ENCODE data around the gene DEFB125. TPM values are rescaled to one million over a fixed set of nuclear protein-coding genes. Genes with fewer than 3 reads are reported as not detected.
A peak's percentile ranks its signal among the peaks of the same experiment; 100 is the strongest.

DEFB125 gene
- total RNA-seq, 1 donor from 2014 or later: not detected

GRCh38 chr20:64026-64603 is 23.4 kb upstream of the DEFB125 start:
- H3K36me3 ChIP-seq: no peaks in the 10 kb centered on the region
- TF ChIP-seq CTCF (IDR thresholded peaks at IDR 0.05): no peak
- no peak overlapping the region for H3K4me3 ChIP-seq
- H3K27ac ChIP-seq: no peak overlapping the region
- no peaks in the 10 kb centered on the region for H3K9me3 ChIP-seq
- DNase-seq (no peak), ATAC-seq (peak; percentile 27)
- peaks cover 15% of the 10 kb centered on the region for H3K27me3 ChIP-seq
- H3K4me1 ChIP-seq: no peaks in the 10 kb centered on the region
- intact Hi-C loops (cut with DNase I): no loop called here

GRCh38 chr20:64766-65322 is 22.6 kb upstream of the DEFB125 start:
- H3K9me3 ChIP-seq: no peaks in the 10 kb centered on the region
- peak; percentile 50 for ATAC-seq
- H3K4me3 ChIP-seq: no peak overlapping the region
- peaks cover 18% of the 10 kb centered on the region for H3K27me3 ChIP-seq
- intact Hi-C loops (cut with DNase I): no loop called here
- no peak for DNase-seq
- H3K27ac ChIP-seq: no peak overlapping the region
- no peaks in the 10 kb centered on the region for H3K36me3 ChIP-seq
- no peaks in the 10 kb centered on the region for H3K4me1 ChIP-seq
- TF ChIP-seq CTCF (IDR thresholded peaks at IDR 0.05): no peak

DNA sequence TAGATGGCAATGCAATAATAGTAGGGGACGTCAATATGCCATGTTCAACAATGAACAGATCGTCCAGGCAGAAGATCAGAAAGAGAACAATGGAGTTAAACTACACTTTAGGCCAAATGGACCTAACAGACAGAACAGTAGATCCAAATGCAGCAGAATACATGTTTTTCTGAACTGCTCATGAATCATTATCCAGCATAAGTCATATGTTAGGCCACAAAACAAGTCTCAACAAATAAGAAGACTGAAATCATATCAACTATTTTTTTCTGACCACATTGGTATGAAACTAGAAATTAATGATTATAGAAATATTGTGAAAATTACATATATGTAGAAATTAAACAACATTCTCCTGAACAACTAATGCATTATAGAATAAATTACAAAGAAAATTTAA is 10.2 kb upstream of the DEFB125 start:
- TF ChIP-seq CTCF (IDR thresholded peaks at IDR 0.05): no peak
- intact Hi-C loops (cut with DNase I): no loop called here
- Histone ChIP-seq H3K4me1 (no peaks in the 10 kb centered on the region), H3K27ac (no peak overlapping the region), H3K27me3 (peaks cover 9% of the 10 kb centered on the region), H3K9me3 (peaks cover 6% of the 10 kb centered on the region), H3K4me3 (no peak overlapping the region), H3K36me3 (no peaks in the 10 kb centered on the region)
- DNase-seq: no peak
- ATAC-seq: no peak

- peaks cover 9% of the 10 kb centered on the region for H3K27me3 ChIP-seq
- no peak for DNase-seq
- H3K9me3 ChIP-seq: peaks cover 6% of the 10 kb centered on the region
- H3K4me3 ChIP-seq: no peak overlapping the region
- H3K36me3 ChIP-seq: no peaks in the 10 kb centered on the region
- TF ChIP-seq CTCF (IDR thresholded peaks at IDR 0.05): no peak
- no peak for ATAC-seq
- H3K4me1 ChIP-seq: no peaks in the 10 kb centered on the region
- intact Hi-C loops (cut with DNase I): no loop called here
- H3K27ac ChIP-seq: no peak overlapping the region
These were observed 9.1 kb upstream of the DEFB125 start for GRCh38 chr20:78338-78737.

DNA sequence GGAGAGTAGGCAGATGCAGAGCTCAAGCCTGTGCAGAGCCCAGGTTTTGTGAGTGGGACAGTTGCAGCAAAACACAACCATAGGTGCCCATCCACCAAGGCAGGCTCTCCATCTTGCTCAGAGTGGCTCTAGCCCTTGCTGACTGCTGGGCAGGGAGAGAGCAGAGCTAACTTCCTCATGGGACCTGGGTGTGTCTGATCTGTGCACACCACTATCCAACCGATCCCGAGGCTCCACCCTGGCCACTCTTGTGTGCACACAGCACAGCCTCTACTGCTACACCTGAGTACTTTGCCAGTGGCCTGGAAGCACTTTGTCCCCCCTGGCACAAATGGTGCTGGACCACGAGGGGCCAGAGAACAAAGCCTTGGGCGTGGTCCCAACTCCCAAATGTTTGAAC is 7.9 kb upstream of the DEFB125 start:
- ATAC-seq (no peak), DNase-seq (no peak)
- H3K27ac ChIP-seq: no peak overlapping the region
- no peaks in the 10 kb centered on the region for H3K4me1 ChIP-seq
- intact Hi-C loops (cut with DNase I): no loop called here
- TF ChIP-seq CTCF (IDR thresholded peaks at IDR 0.05): no peak
- H3K4me3 ChIP-seq: no peak overlapping the region
- H3K9me3 ChIP-seq: peaks cover 6% of the 10 kb centered on the region
- no peaks in the 10 kb centered on the region for H3K36me3 ChIP-seq
- peaks cover 9% of the 10 kb centered on the region for H3K27me3 ChIP-seq

- peak; percentile 82 for ATAC-seq
- H3K4me1 ChIP-seq: no peaks in the 10 kb centered on the region
These were observed 3.2 kb downstream of the DEFB125 start for GRCh38 chr20:90651-91050.

More at GRCh38 chr20:90651-91050, 3.2 kb downstream of the DEFB125 start:
- intact Hi-C loops (cut with DNase I): no loop called here
- H3K9me3 ChIP-seq: peaks cover 7% of the 10 kb centered on the region
- H3K27me3 ChIP-seq: peaks cover 9% of the 10 kb centered on the region
- no peaks in the 10 kb centered on the region for H3K36me3 ChIP-seq
- no peak overlapping the region for H3K27ac ChIP-seq
- H3K4me3 ChIP-seq: no peak overlapping the region
- TF ChIP-seq CTCF (IDR thresholded peaks at IDR 0.05): no peak
- no peak for DNase-seq
